Tibial nerve (tissue), 4 donors: Measurements from ENCODE around the gene PAIP2. TPM values are rescaled to one million over a fixed set of nuclear protein-coding genes. Genes with fewer than 3 reads are reported as not detected.

Source experiments
- DNase-seq, 2 donors: peaks; one replicate each; pipeline ENCODE4 v3.0.0-alpha.2; 2019; ENCODE audit warnings: low spot score in 2 of 2
- H3K27ac ChIP-seq, 4 donors: fragments of 200-600 bp; sonication (generic) in 3 of 4; one replicate each; pipeline ENCODE4 v1.5.1; 2017 to 2019; ENCODE audit warnings: mild to moderate bottlenecking in 1 of 4
- H3K27me3 ChIP-seq, 2 donors: fragments of 200-600 bp; sonication (generic) in 1 of 2; one replicate each; pipeline versions ENCODE4 v1.5.1 to v1.6.0; 2017 to 2019
- H3K36me3 ChIP-seq, 3 donors: fragments of 200-600 bp; sonication (generic); one replicate each; pipeline ENCODE4 v1.5.1; 2018 to 2019
- H3K4me1 ChIP-seq, 4 donors: fragments of 200-600 bp; sonication (generic) in 3 of 4; one replicate each; pipeline ENCODE4 v1.5.1; 2017 to 2019
- H3K4me3 ChIP-seq, 4 donors: fragments of 200-600 bp; sonication (generic) in 3 of 4; one replicate each; pipeline ENCODE4 v1.5.1; 2017 to 2019; ENCODE audit warnings: mild to moderate bottlenecking in 1 of 4, moderate library complexity in 1 of 4
- H3K9me3 ChIP-seq, 4 donors: fragments of 200-600 bp; sonication (generic) in 3 of 4; one replicate each; pipeline ENCODE4 v1.5.1; 2017 to 2019
- EP300 ChIP-seq, 2 donors: sonication (generic); formaldehyde crosslinking; IDR thresholded peaks; one replicate each; pipeline ENCODE4 v1.6.1; 2017; ENCODE audit warnings: antibody characterized with exemption in 2 of 2, mild to moderate bottlenecking in 1 of 2
- POLR2A ChIP-seq, 2 donors: fragments of 450-650 bp; IDR thresholded peaks; one replicate each; pipeline ENCODE4 v1.6.1; 2017; ENCODE audit warnings: antibody characterized with exemption in 2 of 2, mild to moderate bottlenecking in 2 of 2, moderate library complexity in 2 of 2
- WGBS, 2 donors: methylation state at CpG; one replicate each; pipeline ENCODE4 v1.1.5; 2018; 5-methylcytosine and 5-hydroxymethylcytosine counted together
- total RNA-seq, 4 donors: library from RNA; depleted of rRNA; stranded (reverse); fragments of >200 nt; gene quantifications; one replicate each; pipeline ENCODE4 v1.1.0, GENCODE V29; 2016
- TF ChIP-seq, protein P1 (sequence below), 5 experiments: fragments of 200-600 bp in 3 of 5; fragments of 450-650 bp in 2 of 5; sonication (generic) in 3 of 5; IDR thresholded peaks; one replicate each; pipeline ENCODE4 v1.5.1; 2016 to 2019; ENCODE audit warnings: antibody characterized with exemption in 5 of 5, mild to moderate bottlenecking in 3 of 5, moderate library complexity in 2 of 5

Gene PAIP2
- total RNA-seq, 4 donors from 2014 or later = 70.6 to 99.2 (median 87.3) TPM

DNA sequence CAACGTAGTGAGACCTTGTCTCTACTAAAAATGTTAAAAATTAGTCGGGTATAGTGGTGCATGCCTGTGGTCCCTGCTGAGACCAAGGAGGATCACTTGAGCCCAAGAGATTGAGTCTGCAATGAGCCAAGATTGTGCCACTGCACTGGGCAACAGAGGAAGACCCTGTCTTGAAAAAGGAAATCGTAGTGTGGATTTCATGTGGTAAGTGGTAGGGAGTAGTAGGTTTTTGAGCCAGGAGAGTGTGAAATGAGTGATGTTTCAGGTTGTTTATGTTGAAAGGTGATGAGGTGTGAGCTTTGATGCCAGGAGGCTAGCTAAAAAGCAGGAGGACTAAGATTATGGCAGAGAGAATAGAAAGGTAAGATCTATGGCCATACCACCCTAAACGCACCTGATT lies 42.2 kb upstream of the PAIP2 start:
- Histone ChIP-seq H3K4me3 (no peak overlapping the region), H3K27ac (no peak overlapping the region), H3K36me3 (no peaks in the 10 kb centered on the region), H3K4me1 (peaks cover 0 to 95% (median 80%) of the 10 kb centered on the region in 4 donors), H3K27me3 (no peaks in the 10 kb centered on the region), H3K9me3 (no peaks in the 10 kb centered on the region)
- no peak for DNase-seq
- 48 to 51% methylated on average over 4 of the region's 4 CpGs for WGBS, 2 donors
- TF ChIP-seq EP300 (IDR thresholded peaks at IDR 0.05) (no peak), POLR2A (IDR thresholded peaks at IDR 0.05) (no peak)
- TF ChIP-seq, protein P1, sequence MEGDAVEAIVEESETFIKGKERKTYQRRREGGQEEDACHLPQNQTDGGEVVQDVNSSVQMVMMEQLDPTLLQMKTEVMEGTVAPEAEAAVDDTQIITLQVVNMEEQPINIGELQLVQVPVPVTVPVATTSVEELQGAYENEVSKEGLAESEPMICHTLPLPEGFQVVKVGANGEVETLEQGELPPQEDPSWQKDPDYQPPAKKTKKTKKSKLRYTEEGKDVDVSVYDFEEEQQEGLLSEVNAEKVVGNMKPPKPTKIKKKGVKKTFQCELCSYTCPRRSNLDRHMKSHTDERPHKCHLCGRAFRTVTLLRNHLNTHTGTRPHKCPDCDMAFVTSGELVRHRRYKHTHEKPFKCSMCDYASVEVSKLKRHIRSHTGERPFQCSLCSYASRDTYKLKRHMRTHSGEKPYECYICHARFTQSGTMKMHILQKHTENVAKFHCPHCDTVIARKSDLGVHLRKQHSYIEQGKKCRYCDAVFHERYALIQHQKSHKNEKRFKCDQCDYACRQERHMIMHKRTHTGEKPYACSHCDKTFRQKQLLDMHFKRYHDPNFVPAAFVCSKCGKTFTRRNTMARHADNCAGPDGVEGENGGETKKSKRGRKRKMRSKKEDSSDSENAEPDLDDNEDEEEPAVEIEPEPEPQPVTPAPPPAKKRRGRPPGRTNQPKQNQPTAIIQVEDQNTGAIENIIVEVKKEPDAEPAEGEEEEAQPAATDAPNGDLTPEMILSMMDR (IDR thresholded peaks at IDR 0.05) = no peak

DNA sequence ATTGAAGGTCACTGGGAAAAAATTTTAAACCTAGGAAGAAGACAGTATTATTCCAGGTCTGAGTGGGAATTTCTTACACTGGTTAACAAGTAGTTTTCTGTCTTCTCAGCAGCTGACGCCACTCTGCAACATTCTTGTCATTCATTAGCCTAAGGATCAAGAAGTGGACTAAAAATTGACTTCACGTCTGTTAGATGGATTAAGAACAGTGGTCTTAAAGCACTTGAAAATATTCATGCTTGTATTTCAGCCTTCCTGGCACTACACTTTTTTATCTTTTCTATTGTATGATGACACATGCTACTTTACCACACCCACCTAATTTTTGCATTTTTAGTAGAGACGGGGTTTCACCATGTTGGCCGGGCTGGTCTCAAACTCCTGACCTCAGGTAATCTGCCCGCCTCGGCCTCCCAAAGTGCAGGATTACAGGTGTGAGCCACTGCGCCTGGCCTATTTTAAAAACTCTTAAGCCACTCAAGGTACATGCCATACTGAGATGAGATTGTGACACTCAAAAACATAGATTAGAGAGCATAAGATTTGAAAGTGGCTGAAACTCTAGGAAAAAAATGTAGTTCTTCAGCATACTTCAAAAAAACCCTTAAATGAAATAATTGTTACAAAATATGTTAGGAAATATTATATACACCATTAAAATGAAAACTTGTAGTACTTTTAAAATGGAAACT lies 39.7 kb upstream of the PAIP2 start:
- H3K27me3 ChIP-seq = no peaks in the 10 kb centered on the region
- no peaks in the 10 kb centered on the region for H3K9me3 ChIP-seq
- TF ChIP-seq POLR2A (IDR thresholded peaks at IDR 0.05) (no peak), EP300 (IDR thresholded peaks at IDR 0.05) (no peak)
- TF ChIP-seq, protein P1 (IDR thresholded peaks at IDR 0.05) = no peak
- H3K27ac ChIP-seq = no peak overlapping the region
- WGBS, 2 donors = 53 to 56% methylated on average over 7 of the region's 7 CpGs
- DNase-seq = no peak
- no peaks in the 10 kb centered on the region for H3K36me3 ChIP-seq
- H3K4me3 ChIP-seq = no peak overlapping the region
- H3K4me1 ChIP-seq = peaks cover 0 to 99% (median 75%) of the 10 kb centered on the region in 4 donors

DNA sequence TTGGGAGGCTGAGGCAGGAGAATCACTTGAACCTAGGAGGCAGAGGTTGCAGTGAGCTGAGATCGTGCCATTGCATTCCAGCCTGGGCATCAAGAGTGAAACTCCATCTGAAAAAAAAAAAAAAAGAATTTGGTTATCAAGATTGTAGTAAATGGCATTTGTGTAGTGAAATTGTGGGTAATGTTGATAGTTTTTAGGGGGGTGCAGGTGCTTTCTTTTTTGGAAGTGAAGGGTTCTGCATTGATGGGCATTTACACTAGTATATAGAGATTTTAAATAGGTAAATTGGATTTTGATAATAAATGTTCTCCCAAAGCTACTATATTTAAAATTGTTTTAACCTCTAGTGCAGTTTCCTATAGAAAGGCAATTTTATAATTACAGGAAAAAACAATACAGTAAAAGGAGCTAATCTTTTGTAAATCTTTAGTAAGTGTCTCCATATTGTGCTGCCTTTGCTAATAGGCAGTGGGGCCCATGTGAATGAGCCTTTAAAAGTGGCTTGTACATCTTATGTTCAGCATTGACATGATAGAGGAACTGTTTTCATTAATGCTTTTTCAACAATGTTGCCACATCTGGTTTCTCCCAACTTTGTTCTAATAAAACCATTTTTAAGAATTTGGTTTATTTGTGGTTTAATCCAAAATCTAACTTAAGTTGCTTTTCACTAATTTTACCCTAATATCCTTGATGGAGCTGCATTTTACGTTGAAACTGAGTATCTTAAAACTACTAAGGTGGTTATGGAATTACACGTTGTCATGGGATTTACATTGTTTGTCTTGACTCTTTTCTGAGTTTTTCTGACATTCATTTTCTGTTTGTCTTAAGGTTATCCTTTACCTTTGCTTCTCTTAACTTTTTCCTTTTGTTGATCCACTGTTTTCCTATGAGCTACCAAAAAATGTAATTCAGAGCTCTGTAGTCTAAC lies 37.0 kb upstream of the PAIP2 start:
- H3K9me3 ChIP-seq = no peaks in the 10 kb centered on the region
- TF ChIP-seq, protein P1 (IDR thresholded peaks at IDR 0.05) = no peak
- TF ChIP-seq POLR2A (IDR thresholded peaks at IDR 0.05) = no peak
- TF ChIP-seq EP300 (IDR thresholded peaks at IDR 0.05) = no peak
- no peak overlapping the region for H3K4me3 ChIP-seq
- H3K27me3 ChIP-seq = no peaks in the 10 kb centered on the region
- DNase-seq = no peak
- WGBS, 2 donors = 25 to 35% methylated on average over 3 of the region's 3 CpGs
- H3K4me1 ChIP-seq = peaks cover 7 to 98% (median 74%) of the 10 kb centered on the region in 4 donors
- H3K36me3 ChIP-seq = no peaks in the 10 kb centered on the region
- no peak overlapping the region for H3K27ac ChIP-seq

DNA sequence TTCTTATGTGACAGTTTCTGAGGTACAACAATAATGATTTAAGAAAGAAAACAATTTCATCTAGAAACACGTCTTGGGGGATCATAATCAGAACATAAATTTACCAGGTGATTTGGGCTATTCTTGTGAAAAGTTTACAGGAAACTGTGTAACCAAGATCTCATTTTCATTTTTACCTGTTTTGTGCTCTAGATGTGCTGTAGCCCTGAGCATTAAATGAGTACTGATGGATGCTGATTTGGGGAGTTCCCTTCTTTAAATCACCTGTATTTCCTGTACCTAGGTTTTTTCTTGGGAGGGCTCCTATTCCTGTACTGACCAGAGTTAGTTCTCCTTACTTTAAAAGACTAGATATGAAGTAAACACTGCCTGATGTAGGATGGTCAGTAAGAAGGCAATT lies 35.5 kb upstream of the PAIP2 start:
- Histone ChIP-seq H3K36me3 (no peaks in the 10 kb centered on the region), H3K9me3 (no peaks in the 10 kb centered on the region), H3K27me3 (no peaks in the 10 kb centered on the region), H3K4me3 (no peak overlapping the region), H3K4me1 (peaks cover 7 to 98% (median 66%) of the 10 kb centered on the region in 4 donors), H3K27ac (no peak overlapping the region)
- WGBS, 2 donors = 15 to 35% methylated on average over 1 of the region's 1 CpG
- no peak for DNase-seq
- TF ChIP-seq, protein P1 (IDR thresholded peaks at IDR 0.05) = no peak
- no peak for TF ChIP-seq POLR2A (IDR thresholded peaks at IDR 0.05)
- TF ChIP-seq EP300 (IDR thresholded peaks at IDR 0.05) = no peak
